T follicular helper cell (primary cell): ENCODE results near the gene PCDH15.

Experiments used
- DNase-seq: peaks from one replicate; pipeline ENCODE4 v3.0.0-alpha.2; 2020; ENCODE audit warnings: low read depth
- total RNA-seq, 2 experiments: gene quantifications; one replicate each; lab custom pipeline; 2026; lab: John Stamatoyannopoulos, UW

PCDH15 gene
- total RNA-seq, result 0 to 0.12 reads per million in 2 experiments

DNA sequence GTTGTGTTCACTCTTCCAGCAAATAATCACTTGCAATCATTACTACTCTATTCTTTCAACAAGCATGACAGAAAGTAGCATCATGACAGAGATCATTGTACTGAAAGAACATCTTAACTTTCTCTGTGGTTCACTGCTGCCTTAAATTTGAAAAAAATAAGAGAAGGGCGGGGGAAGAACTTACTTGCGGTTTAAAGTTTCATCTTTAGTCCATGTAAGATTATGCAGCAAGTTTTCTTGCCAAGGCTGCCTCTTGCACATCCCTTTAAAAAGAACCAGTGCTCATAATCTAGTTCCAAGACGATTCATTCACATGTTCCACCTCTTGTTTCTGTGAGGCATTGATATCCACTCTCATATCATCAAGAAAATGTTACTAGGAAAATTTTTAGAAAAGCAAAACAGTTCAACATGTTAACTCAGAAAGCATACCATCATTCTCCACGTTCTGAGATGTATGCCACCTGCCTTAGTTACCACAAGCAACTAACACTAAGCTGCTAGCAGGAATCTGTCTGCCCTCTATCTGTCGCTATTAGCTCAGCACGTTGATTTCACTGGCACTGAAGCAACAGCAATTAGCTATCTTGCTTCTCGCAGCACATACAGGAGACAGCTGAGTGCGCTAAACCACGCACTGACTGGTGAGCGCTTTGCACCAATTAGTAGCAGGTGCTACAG, at the start of gene PCDH15:
Gene PCDH15 (minus strand): TSS at position 491 of the 681 bp plus-strand sequence. CDS start 136,969 bp downstream, outside the sequence.
- no peak for DNase-seq

DNA sequence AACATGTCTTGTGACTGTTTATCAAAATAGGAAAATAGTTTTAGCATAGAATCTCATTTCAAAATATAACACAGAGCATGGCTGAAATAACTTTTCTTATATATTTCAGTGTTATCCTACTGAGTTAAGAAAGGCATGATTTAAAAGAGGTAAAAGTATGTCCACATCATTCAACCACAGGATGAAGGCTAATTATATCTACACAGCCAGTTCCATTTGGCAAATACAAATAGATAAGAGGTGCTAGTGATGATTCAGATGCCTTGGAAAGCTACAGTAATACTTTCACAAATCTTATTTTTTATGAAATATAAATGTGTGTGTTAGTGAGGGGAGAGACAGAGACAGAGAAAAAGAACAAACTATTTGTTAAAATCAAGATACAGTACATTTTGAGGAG, 42.9 kb upstream of the PCDH15 start:
- no peak for DNase-seq

DNA sequence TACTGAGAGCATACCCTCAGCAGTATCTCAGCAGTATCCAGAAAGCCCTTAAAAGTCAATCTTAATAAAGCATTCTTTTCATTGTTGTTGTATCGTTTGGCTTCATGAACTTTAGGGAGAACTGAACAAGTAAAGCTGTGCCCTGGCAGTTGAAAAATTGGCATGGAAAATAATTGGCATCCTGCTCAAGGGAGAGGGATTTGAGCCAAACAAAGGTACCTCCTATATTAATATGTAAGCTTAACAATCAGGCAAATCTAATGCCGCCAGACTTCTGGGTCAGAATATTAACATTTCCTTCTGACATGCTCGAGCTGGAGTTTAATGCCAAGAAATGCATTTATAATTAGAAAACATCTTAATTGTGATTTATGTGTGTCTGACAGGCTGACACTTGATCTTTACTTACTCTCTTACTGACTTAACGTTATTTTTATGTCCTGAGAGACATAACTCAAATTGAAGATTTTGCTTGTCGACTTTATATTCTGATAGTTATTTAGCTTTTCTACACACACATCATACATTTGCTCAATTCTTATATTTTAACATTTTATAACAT, 42.1 kb upstream of the PCDH15 start:
- DNase-seq, result no peak

DNA sequence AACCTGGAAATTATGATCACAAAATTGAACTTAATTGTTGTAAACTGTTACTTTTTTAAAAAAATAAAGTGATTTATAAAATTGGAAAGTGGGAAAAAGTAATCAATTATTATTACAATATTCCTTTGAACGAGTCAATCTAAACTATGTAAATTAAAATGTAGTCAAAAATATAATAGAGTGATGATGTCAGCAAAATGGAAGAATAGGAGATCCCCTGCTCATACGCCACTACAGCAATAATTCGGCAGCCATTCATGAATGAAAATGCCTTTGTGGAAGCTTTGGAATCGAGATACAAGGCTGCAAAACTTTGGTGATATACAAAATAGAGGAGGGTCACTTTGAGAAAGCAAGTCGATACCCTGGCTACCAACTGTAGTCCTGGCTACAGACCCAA, 36.4 kb upstream of the PCDH15 start:
- no peak for DNase-seq

DNA sequence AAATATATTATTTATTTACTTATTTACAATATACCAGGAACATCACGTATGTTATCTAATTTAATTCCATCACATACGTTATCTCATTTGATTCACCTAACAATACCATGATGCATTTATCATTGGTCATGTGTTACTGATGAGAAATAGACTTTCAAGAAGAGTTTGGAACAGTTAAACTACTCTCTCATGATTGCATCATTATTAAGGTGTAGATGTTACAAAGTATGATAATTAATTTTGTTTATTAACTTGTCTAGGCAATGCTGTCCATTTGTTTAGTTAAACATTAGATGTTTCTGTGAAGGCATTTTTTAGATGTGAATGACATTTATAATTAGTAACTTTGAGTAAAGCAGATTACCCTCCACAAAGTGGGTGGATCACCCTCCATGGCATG, 32.0 kb upstream of the PCDH15 start:
- DNase-seq, result no peak

DNA sequence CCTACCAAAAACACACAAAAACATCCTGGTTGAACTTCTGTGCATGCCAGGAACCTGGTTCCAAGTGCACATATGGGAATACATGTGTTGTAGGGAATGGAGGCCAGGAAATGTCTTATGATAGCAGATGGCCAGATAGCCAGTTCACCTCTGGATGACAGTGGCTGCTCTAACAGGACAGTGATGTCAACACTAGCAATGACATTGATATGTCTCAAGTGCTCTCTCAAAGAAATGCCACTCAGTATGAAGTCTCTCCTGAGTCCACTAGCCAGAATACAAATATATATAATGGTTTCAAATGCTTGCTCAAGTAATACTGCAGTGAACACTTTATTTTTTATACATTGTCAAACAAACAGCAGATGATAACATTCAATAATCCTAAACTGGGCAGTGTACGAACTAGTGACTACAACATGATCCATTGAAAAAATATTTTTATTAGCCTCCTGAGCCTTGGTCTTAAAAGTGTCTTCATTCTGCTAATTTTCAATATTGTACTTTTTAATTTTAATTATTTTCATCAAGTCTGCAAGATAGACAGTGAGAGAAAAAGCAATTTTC, 26.0 kb upstream of the PCDH15 start:
- DNase-seq, result no peak

DNA sequence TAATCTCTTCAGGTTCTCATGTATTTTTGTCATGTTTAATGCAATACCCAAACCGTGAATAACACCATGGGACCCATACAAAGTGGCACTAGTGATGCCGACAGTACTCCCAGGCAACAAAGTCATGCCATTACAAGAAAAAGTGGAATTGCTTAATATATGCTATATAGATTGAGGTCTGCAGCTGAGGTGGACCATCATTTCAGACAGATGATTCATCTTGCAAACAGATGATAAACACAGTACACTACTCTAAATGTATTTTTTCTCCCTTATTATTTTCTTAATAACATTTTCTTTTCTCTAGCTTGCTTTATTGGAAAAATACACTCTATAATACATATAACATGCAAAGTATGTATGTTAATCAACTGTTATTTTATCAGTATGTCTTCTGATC, 14.6 kb upstream of the PCDH15 start:
- no peak for DNase-seq

DNA sequence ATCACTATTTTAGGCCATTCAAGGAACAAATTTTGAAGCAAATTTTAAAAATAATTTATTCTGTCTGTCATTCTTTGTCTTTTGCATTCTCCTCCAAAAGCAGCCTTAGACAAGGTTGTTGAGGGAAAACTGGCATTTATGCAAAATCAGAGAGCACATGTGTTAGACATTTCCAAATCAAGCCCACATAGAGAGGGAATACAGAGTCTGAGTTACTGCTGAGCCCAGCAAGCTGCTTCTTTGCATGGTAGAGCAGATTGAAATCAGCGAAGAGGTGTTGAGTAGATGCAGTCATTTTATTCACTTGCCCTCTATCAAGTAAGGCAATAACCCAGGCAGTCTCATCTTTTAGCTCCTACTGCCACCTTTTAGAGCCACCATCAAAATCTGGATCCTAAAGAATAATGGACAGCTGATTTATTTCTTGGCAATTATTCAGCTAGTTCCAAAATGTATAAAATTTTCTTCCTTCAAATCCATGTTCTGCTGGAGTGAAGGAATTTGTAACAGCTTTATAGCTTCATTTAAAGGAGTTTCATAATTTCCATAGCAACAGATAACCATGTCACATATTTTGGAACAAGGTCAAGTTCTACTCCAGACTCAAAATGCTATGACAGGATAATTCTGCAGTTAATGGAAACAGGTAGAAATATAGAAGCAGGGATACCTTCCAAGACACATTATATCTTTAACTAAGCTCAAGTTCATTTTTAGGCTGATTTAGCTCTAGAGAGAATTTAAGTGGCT, 7.3 kb upstream of the PCDH15 start:
- DNase-seq, result no peak

DNA sequence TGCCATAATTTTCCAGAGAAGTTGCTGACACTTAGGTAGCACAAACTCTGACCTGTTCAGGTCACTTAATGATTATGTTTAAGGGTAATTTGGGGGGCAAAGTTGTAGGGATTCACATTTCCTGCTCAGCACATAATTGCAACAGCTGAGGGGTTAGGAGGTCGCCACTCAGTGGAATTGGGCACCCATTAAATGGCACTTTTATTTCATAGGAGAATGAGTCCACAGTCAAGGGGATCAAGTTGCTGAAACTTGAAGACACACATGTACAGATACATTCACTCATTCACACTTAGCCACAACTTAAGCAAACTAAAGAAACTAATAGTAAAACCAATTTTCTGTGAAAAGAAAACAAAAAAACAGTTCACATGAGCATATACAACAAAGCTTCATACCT, 1.5 kb downstream of the PCDH15 start:
- no peak for DNase-seq

DNA sequence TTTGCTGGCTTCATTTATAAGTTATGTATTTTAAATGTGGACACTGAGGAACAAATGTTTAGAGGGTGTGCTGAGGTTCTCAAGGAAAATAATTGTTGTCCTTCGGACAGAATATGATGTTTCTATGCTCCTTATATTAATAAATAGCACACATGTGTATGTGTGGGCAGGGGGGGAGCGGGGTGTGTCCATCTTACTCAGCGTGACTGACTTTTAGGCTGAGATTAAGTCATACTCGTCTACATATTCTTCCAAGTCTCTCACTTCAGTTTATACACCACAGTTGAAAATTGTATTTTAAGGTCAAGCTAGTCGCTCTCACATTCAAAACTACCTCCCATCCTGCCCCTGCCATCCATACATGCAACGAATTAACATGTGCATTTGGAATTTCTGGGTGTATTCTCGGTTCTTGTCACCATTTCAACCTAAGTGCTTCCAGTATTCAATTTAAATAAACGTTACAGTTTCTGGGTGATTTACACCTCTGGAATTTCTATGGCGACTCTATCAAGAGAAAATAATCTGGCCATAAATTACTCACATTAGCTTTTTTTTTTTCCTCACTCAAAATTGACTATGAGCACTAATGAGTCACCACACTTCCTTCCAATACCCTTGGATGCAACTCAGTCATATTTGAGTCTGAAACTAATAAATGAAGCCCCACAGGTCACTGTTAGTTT, 3.3 kb downstream of the PCDH15 start:
- DNase-seq, result no peak

DNA sequence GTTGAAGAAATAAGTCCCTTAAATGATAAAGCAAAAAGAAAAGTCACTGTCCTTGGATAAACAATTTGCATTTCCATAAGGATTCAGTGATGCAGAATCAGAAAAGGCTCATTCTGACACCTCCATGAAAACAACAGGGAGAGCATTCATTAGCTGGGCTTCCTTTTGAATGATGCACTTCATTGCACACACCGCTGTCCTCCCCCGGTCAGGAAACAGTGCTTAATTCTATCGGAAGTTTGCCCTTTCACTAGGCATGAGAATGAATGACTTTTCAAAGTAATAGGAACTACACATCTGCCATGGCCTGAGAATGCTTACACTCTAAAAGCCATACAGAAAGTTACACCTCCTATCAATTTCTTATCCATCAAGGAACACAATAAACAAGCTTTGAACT, 4.2 kb downstream of the PCDH15 start:
- DNase-seq, result no peak

DNA sequence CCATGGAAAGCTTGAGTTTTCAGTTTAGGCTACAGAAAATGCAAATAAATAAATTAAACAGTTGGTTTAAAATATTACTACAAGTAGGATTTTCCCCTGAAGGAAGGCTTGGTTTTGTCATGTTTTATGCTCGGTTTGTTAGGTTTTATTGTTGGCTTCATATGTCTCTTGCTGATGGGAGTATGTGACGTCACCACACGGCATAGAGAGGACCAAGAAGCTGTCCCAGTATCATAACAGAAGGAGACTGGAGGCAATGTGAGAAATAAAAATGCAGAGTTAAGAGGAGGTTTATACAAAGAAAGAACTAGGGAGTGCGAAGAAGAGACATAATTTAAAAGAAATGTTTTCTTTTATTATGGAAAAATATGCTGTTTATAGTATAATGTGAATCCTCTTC, 24.4 kb downstream of the PCDH15 start:
- DNase-seq, result no peak

DNA sequence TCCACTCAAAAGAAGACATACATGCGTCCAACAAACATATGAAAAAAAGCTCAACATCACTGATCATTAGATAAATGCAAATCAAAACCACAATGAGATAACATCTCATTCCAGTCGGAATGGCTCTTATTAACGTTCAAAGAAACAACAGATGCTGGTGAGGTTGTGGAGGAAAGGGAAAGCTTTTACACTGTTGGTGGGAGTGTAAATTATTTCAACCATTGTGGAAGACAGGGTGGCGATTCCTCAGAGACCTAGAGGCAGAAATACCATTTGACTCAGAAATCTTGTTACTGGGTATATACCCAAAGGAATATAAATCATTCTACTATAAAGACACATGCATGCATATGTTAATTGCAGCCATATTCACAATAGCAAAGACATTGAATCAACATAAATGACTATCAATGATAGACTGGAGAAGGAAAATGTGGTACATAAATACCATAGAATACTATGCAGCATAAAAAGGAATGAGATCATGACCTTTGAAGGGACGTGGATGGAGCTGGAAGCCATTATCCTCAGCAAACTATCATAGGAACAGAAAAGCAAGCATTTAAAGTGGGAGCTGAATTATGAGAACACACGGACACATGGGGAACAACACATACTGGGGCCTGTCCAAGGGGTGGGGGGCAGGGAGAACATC, 28.4 kb downstream of the PCDH15 start:
- no peak for DNase-seq

DNA sequence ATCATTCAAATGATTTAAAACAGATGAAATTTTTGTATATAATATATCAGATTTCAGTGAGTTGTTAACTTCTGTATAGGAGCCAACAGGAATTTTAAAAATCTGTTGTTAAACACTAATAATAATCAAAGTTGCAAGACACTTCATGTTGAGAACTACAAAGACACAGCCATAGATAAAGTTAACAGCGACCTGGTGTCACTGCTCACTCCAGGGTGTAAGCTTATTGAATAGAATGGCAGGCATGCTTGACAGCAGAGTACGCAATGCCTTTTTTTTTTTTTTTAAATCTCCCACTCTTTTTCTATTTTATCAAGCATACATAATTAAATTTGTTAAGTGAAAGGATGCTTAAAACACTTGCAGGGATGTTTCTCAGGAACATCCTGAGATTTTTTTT, 32.0 kb downstream of the PCDH15 start:
- DNase-seq, result no peak

DNA sequence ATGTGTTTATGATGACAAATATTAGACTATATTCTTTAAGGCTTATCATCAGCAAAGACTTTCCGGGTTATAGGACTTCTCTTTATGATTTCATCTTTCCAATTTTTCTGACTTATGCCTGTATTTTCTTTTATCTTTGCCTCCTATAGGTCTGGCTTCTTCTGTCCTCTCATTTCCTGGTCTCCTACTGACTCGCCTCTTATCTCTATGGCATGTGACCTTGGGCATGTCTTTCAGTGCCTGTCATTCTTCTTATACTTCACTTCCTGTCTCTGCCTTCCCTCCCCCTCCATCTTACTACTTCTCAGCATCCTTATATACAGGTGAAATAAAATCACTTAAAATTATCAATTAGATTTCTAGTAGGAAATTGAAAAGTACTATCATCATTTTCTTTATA, 42.2 kb downstream of the PCDH15 start:
- no peak for DNase-seq

DNA sequence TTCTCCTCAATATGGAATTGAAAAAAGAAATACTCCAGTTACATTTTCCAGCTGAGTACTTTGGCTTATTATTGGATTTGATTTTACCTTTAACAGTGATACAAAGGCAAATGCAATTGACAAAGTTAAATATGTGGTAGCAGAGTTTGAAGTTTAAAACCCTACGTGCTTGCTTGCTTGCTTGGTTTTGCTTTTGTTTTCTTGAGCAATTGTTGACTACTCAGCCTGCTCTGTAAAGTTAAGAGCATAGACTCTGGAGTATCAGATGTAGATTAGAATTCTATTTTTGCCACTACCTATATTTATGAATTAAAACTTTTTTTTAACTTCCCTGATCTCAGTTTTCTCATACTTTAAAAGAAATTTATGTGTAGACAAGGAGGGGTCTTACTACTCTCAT, 51.4 kb downstream of the PCDH15 start:
- DNase-seq, result no peak

DNA sequence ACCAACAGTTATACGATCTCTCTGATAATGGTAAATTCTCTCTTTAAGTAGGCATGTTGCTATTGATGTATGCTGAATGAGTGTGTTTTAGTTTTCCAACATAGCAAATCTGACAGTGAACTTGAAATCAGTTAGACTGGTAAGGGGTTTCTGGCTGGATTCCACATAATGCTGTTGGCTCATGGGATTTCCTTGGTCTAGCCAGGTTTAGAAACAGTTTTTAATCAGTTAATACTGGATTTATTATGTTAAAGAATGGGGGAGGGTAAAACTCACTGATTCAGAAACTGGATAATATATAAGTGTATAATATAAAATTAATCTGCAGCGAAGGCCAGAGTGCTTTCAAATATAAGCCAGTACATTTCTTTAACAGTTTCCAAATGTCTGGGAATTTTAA, 55.6 kb downstream of the PCDH15 start:
- no peak for DNase-seq

DNA sequence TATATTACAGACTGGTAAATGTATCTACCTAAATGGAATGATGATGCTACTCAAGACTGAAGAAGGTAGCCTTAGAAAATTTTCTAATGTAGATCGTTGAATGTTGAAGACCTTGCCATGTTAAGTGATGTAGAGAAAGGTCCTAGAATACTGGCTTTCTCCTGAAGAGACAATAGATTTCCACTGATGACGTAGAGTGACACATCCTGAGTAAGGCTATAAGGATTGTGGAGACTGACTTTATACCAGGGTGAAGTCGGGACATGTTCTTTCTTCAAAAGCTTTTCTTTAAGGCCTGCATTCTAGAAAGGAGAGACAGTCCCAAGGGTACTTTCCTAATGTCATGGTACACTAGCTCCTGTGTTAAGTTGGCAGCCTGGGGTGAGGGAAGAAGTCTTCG, 58.6 kb downstream of the PCDH15 start:
- no peak for DNase-seq

DNA sequence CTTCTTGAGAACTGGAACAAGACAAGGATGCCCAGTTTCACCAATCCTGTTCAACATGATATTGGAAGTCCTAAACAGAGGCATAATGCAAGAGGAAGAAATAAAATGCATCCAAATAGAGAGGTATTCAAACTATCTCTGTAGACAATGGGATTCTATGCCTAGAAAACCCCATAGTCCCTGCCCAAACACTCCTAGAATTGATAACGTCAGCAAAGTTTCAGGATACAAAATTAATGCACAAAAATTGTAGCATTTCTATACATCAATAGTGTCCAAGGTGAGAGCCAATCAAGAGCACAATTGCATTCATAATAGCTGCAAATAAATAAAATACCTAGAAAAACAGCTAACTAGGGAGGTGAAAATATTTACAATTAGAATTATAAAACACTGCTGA, 72.5 kb downstream of the PCDH15 start:
- no peak for DNase-seq

DNA sequence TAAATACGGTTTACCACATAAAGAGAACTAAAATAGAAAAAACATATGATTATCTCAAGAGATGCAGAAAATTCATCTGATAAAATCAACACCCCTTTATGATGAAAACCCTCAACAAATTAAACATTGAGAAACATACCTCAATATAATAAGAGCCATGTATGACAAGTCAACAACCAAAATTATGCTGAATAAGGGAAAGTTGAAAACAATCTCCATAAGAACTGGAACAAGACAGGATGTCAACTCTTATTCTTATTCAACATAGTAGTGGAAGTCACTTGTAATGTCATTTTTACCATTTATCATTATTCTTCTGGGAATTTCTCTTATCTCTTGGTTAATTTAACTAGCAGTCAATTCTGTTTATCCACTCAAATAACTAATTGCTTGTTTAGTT, 79.0 kb downstream of the PCDH15 start:
- no peak for DNase-seq

DNA sequence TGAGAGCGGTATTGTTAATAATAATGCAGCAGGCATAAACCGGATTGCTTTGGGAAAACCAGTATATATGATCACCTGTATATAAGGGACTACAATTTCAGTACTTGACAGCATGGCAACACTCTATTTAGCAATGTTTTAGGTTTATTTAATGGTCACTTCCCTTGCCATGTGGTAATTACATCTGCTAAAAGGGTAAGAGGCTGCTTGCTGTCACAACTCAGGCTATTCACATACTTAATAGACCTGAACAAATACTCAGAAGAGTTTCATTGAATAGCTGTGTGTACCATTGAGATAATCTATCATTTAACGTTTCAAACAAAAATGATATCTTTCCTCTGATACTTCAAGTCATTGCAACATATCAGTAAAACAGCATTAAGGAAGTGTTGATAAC, 90.1 kb downstream of the PCDH15 start:
- DNase-seq, result no peak

DNA sequence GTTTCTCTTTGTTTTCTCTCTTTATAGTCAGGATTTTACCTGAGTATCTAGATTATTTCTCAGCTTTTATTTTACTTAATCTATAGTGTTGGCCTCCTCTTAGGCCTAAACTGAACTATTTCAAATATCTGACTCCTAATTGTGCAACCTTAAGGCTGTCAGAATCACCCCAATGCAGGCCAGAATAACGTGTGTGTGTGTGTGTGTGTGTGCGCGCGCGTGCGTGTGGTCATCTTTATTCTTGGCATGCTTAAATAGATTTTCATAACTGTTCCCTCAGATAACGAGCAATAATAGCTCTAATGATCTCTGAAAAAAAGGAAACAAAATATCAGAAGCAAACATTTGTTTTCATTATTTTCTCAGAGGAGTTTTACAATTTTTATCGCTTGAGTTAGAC, 92.4 kb downstream of the PCDH15 start:
- DNase-seq, result no peak
